GM21576 (cell line): ENCODE data around the gene NFATC3.

Experiments
- ATAC-seq: cut with Tn5 transposase; IDR thresholded peaks from one replicate; pipeline ENCODE4 v1.9.1; 2021; ENCODE audit warnings: mild to moderate bottlenecking, moderate library complexity; ENCODE audit not compliant: unreplicated experiment

Gene NFATC3

GRCh38 chr16:68072038-68072695 is 13.0 kb upstream of the NFATC3 start:
- ATAC-seq: no peak

- ATAC-seq: no peak
These were observed 11.0 kb upstream of the NFATC3 start for GRCh38 chr16:68073902-68074760.

GRCh38 chr16:68074850-68075555 is 10.2 kb upstream of the NFATC3 start:
- ATAC-seq: peak; percentile 86

- ATAC-seq: no peak
These were observed 9.2 kb upstream of the NFATC3 start for GRCh38 chr16:68075980-68076379.

GRCh38 chr16:68076560-68076959 is 8.6 kb upstream of the NFATC3 start:
- ATAC-seq: no peak

GRCh38 chr16:68077866-68078700 is 7.1 kb upstream of the NFATC3 start:
- no peak for ATAC-seq

- no peak for ATAC-seq
These were observed 6.3 kb upstream of the NFATC3 start for GRCh38 chr16:68078701-68079375.

GRCh38 chr16:68079376-68079625 is 5.9 kb upstream of the NFATC3 start:
- ATAC-seq: no peak

GRCh38 chr16:68079626-68080344 is 5.4 kb upstream of the NFATC3 start:
- no peak for ATAC-seq

- no peak for ATAC-seq
These were observed 3.1 kb upstream of the NFATC3 start for GRCh38 chr16:68081861-68082628.

- ATAC-seq: no peak
These were observed 2.4 kb upstream of the NFATC3 start for GRCh38 chr16:68082629-68083238.

GRCh38 chr16:68083239-68083781 is 1.9 kb upstream of the NFATC3 start:
- ATAC-seq: no peak

- ATAC-seq: no peak
These were observed 1.2 kb upstream of the NFATC3 start for GRCh38 chr16:68083861-68084503.

- peak; percentile 54 for ATAC-seq
These were observed 489 bp upstream of the NFATC3 start for GRCh38 chr16:68084504-68085258.

GRCh38 chr16:68086336-68086841 is 1.2 kb downstream of the NFATC3 start:
- no peak for ATAC-seq

GRCh38 chr16:68086860-68087268 is 1.7 kb downstream of the NFATC3 start:
- no peak for ATAC-seq

- ATAC-seq: no peak
These were observed 2.5 kb downstream of the NFATC3 start for GRCh38 chr16:68087688-68088087.
